Left lung (tissue), 10 donors: ENCODE data around the gene CRACDL. TPM values are rescaled to one million over a fixed set of nuclear protein-coding genes. Genes with fewer than 3 reads are reported as not detected.

Experiments used
- ATAC-seq: fragments of 200-7000 bp; cut with Tn5 transposase; one replicate; pipeline ENCODE4 v1.9.1; 2020; ENCODE audit warnings: moderate library complexity
- DNase-seq, 4 donors: peaks; one replicate each; pipeline ENCODE4 v3.0.0-alpha.2; 2013 to 2020
- H3K27ac ChIP-seq, 2 donors: fragments of 200-600 bp; sonication (generic) in 1 of 2; one replicate each; pipeline versions ENCODE4 v1.5.0 to v1.8.0; 2020 to 2021
- H3K27me3 ChIP-seq, 2 donors: fragments of 200-600 bp; sonication (generic) in 1 of 2; one replicate each; pipeline versions ENCODE4 v1.5.0 to v1.8.0; 2020 to 2021
- H3K36me3 ChIP-seq, 2 donors: fragments of 200-600 bp; sonication (generic) in 1 of 2; one replicate each; pipeline versions ENCODE4 v1.5.0 to v1.8.0; 2020 to 2021
- H3K4me1 ChIP-seq, 2 donors: fragments of 200-600 bp; one replicate each; pipeline ENCODE4 v1.8.0; 2021
- H3K4me3 ChIP-seq, 2 donors: fragments of 200-600 bp; sonication (generic) in 1 of 2; one replicate each; pipeline versions ENCODE4 v1.5.0 to v1.8.0; 2020 to 2021; ENCODE audit warnings: mild to moderate bottlenecking in 1 of 2
- H3K9me3 ChIP-seq, 2 donors: fragments of 200-600 bp; sonication (generic) in 1 of 2; one replicate each; pipeline versions ENCODE4 v1.5.0 to v1.8.0; 2020 to 2021
- CTCF ChIP-seq, 2 donors: fragments of 200-600 bp; sonication (generic) in 1 of 2; IDR thresholded peaks; one replicate each; pipeline versions ENCODE4 v1.5.0 to v1.8.0; 2021; ENCODE audit warnings: antibody characterized with exemption in 2 of 2
- intact Hi-C, 2 donors: fragments of 100-400 bp; cut with DNase I; formaldehyde crosslinking; loops; one replicate each; pipeline versions ENCODE4 v1.11.2 to v1.14.2; 2022
- polyA plus RNA-seq, 6 donors: library from polyadenylated mRNA; unstranded; fragments of 120-200 nt; gene quantifications; one replicate each; pipeline ENCODE4 v1.2.1, GENCODE V29; 2013; ENCODE audit not compliant: insufficient read length in 6 of 6
- total RNA-seq, 2 donors: library from RNA; stranded (reverse); fragmentation: NEBNext Ultra II Directional; extraction: Animal tissue kit (Norgen Biotek cat#: 25700); gene quantifications; one replicate each; pipeline ENCODE4 v1.2.1, GENCODE V29; 2021
- donor health status: DM: no; HTN: yes; CAD: no.
- donor health status: DM: no; HTN: no; CAD: no.

The CRACDL gene
- total and polyA plus RNA-seq, 8 donors = 4.0 to 15.2 (median 6.0) TPM

GRCh38 chr2:98804265-98804650 lies 131.8 kb downstream of the CRACDL start:
- H3K27me3 ChIP-seq = no peaks in the 10 kb centered on the region
- H3K4me1 ChIP-seq = peaks cover 20 to 63% of the 10 kb centered on the region in 2 donors
- H3K9me3 ChIP-seq = no peaks in the 10 kb centered on the region
- H3K36me3 ChIP-seq = peaks cover 0 to 8% of the 10 kb centered on the region in 2 donors
- no peak overlapping the region for H3K4me3 ChIP-seq
- intact Hi-C loops = no loop called here
- ATAC-seq = no peak
- no peak for DNase-seq
- H3K27ac ChIP-seq = peak overlapping the region in 1 of 2 donors; percentile 82
- TF ChIP-seq CTCF (IDR thresholded peaks at IDR 0.05) = no peak

GRCh38 chr2:98803405-98804264 lies 132.4 kb downstream of the CRACDL start:
- Histone ChIP-seq H3K9me3 (no peaks in the 10 kb centered on the region), H3K27me3 (no peaks in the 10 kb centered on the region), H3K27ac (no peak overlapping the region), H3K4me1 (peaks cover 20 to 65% of the 10 kb centered on the region in 2 donors), H3K4me3 (no peak overlapping the region), H3K36me3 (peaks cover 0 to 8% of the 10 kb centered on the region in 2 donors)
- TF ChIP-seq CTCF (IDR thresholded peaks at IDR 0.05) = no peak
- intact Hi-C loops = no loop called here
- DNase-seq (no peak), ATAC-seq (no peak)

GRCh38 chr2:98802344-98802743 lies 133.7 kb downstream of the CRACDL start:
- no peak for DNase-seq
- Histone ChIP-seq H3K36me3 (peaks cover 0 to 8% of the 10 kb centered on the region in 2 donors), H3K4me1 (peaks cover 20 to 68% of the 10 kb centered on the region in 2 donors), H3K27me3 (no peaks in the 10 kb centered on the region), H3K4me3 (no peak overlapping the region), H3K27ac (no peak overlapping the region), H3K9me3 (no peaks in the 10 kb centered on the region)
- ATAC-seq = no peak
- TF ChIP-seq CTCF (IDR thresholded peaks at IDR 0.05) = no peak
- intact Hi-C loops = no loop called here

- intact Hi-C loops = no loop called here
- no peak for TF ChIP-seq CTCF (IDR thresholded peaks at IDR 0.05)
- no peak for ATAC-seq
- Histone ChIP-seq H3K9me3 (no peaks in the 10 kb centered on the region), H3K27me3 (no peaks in the 10 kb centered on the region), H3K27ac (no peak overlapping the region), H3K4me3 (no peak overlapping the region), H3K4me1 (peaks cover 20 to 68% of the 10 kb centered on the region in 2 donors), H3K36me3 (peaks cover 0 to 8% of the 10 kb centered on the region in 2 donors)
- no peak for DNase-seq
Measured at GRCh38 chr2:98801921-98802321, 134.1 kb downstream of the CRACDL start.

GRCh38 chr2:98801286-98801685 lies 134.7 kb downstream of the CRACDL start:
- Histone ChIP-seq H3K4me1 (peaks cover 15 to 68% of the 10 kb centered on the region in 2 donors), H3K36me3 (peaks cover 0 to 8% of the 10 kb centered on the region in 2 donors), H3K9me3 (no peaks in the 10 kb centered on the region), H3K27me3 (no peaks in the 10 kb centered on the region), H3K27ac (peak overlapping the region in 1 of 2 donors; percentile 66), H3K4me3 (no peak overlapping the region)
- no peak for ATAC-seq
- DNase-seq = no peak
- intact Hi-C loops = no loop called here
- TF ChIP-seq CTCF (IDR thresholded peaks at IDR 0.05) = no peak
